ENCODE data around the gene TM4SF1. TPM values are rescaled to one million over a fixed set of nuclear protein-coding genes. Genes with fewer than 3 reads are reported as not detected.
"Not testable (repeated sequence)": the region's sequence is repeated elsewhere in the genome, so short reads cannot be mapped to it uniquely, and the experiment has no call there.

The TM4SF1 gene
- polyA plus RNA-seq, 1 of the 3 experiments (the other 2 are of a cell fraction) = 209 TPM

DNA sequence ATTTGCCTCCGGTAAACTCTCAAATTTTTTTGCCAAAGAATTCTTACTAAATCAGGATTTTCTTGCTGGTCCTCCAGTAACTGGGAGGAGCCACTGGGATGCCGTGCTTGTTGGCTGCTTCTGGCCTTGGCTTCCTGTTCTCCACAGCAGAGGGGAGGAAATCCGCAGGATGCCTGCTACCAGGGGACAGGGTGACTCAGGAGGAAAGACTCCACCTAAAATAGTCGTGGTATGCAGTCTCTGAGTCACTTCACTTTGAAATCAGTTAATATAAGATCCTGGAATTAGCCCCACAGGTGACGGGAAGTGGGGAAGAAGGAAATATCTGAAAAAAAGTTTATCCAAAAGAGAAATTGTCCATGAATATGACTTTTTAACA is 37.5 kb downstream of the TM4SF1 start (continued):
- TF ChIP-seq TEAD4 (IDR thresholded peaks at IDR 0.05; ENCODE audit: borderline replicate concordance, insufficient read depth) = peak; percentile 93
- no peak for TF ChIP-seq RFX5 (IDR thresholded peaks at IDR 0.05; ENCODE audit: low read length)
- no peak for TF ChIP-seq ZBTB33 (IDR thresholded peaks at IDR 0.05; ENCODE audit: borderline replicate concordance, low read depth)
- no peak for TF ChIP-seq NRF1 (IDR thresholded peaks at IDR 0.05; ENCODE audit: low read depth, low read length)
- TF ChIP-seq SMC3 (IDR thresholded peaks at IDR 0.05; ENCODE audit: low read depth, low read length) = no peak
- peak; percentile 66; the same call in 1 of the 2 replicates for TF ChIP-seq REST (IDR thresholded peaks at IDR 0.05; ENCODE audit: low read depth, low read length)
- TF ChIP-seq FOXM1 (IDR thresholded peaks at IDR 0.05; ENCODE audit: low read depth) = peak; percentile 70
- TF ChIP-seq FOXJ3 (CRISPR knock-in tag; IDR thresholded peaks at IDR 0.05) = no peak
- peak; percentile 90 for TF ChIP-seq TCF12 (IDR thresholded peaks at IDR 0.05)
- no peak for TF ChIP-seq RAD21 (IDR thresholded peaks at IDR 0.05; ENCODE audit: low read length)
- no peak for TF ChIP-seq TAF1 (IDR thresholded peaks at IDR 0.05; ENCODE audit: borderline replicate concordance, low read depth, low read length)
- TF ChIP-seq PBX3 (IDR thresholded peaks at IDR 0.05) = peak; percentile 64
- TF ChIP-seq JUND (IDR thresholded peaks at IDR 0.05) = peak; percentile 98
- no peak for TF ChIP-seq RCOR1 (IDR thresholded peaks at IDR 0.05; ENCODE audit: low read length)
- TF ChIP-seq MXI1 (IDR thresholded peaks at IDR 0.05; ENCODE audit: low read depth, low read length) = no peak
- no peak for TF ChIP-seq CTCF (IDR thresholded peaks at IDR 0.05)
- TF ChIP-seq POLR2AphosphoS5 (IDR thresholded peaks at IDR 0.05; ENCODE audit: low read depth, low read length) = peak; percentile 77; the same call in 1 of the 2 replicates

DNA sequence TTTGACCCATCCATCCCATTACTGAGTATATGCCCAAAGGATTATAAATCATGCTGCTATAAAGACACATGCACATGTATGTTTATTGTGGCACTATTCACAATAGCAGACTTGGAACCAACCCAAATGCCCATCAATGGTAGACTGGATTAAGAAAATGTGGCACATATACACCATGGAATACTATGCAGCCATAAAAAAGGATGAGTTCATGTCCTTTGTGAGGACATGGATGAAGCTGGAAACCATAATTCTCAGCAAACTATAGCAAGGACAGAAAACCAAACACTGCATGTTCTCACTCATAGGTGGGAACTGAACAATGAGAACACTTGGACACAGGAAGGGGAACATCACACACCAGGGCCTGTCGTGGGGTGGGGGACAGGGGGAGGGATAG is 40.0 kb downstream of the TM4SF1 start:
- H3K9me3 ChIP-seq; CTCF ChIA-PET; H2AFZ ChIP-seq (ENCODE audit: low read depth); H4K20me1 ChIP-seq (ENCODE audit: insufficient read depth); DNase-seq; H3K79me2 ChIP-seq (ENCODE audit: insufficient read depth); H3K27ac ChIP-seq (ENCODE audit: low read depth in 2 of 2, low read length in 1 of 2); H3K9ac ChIP-seq; H3K9me2 ChIP-seq; H3K4me3 ChIP-seq (ENCODE audit: low read depth in 2 of 2, low read length in 1 of 2); H3K27me3 ChIP-seq (ENCODE audit: insufficient read depth); POLR2A ChIA-PET; H3K4me2 ChIP-seq; H3K36me3 ChIP-seq (replicated peaks in 1 of 2; ENCODE audit: control insufficient read depth in 1 of 2, insufficient read depth in 2 of 2, low read length in 1 of 2): not testable (repeated sequence)
- peaks cover 32% of the 10 kb centered on the region for H3F3A ChIP-seq (replicated peaks; ENCODE audit: insufficient read depth)
- peaks cover 0 to 31% of the 10 kb centered on the region in 2 experiments; a peak in 3 of 4 replicates for H3K4me1 ChIP-seq (ENCODE audit: control insufficient read depth in 1 of 2, insufficient read depth in 2 of 2, low read depth in 1 of 2, low read length in 1 of 2)
- WGBS (ENCODE audit: low lambda C conversion rate) = 54% methylated on average over 1 of the region's 1 CpG
